GM12801 (cell line): ENCODE results near the gene GDF9.

Experiments
- CTCF ChIP-seq: IDR thresholded peaks from one replicate; pipeline ENCODE4 v1.5.1; 2011; ENCODE audit warnings: control low read depth; ENCODE audit not compliant: insufficient read length; ENCODE audit errors: extremely low read depth

The GDF9 gene

GRCh38 chr5:132898094-132898493 lies 31.8 kb upstream of the GDF9 start:
- no peak for TF ChIP-seq CTCF

GRCh38 chr5:132896685-132897084 lies 30.4 kb upstream of the GDF9 start:
- TF ChIP-seq CTCF: no peak

- no peak for TF ChIP-seq CTCF
Measured at GRCh38 chr5:132895719-132896305, 29.5 kb upstream of the GDF9 start.

- TF ChIP-seq CTCF: no peak
Measured at GRCh38 chr5:132890817-132891216, 24.5 kb upstream of the GDF9 start.

- no peak for TF ChIP-seq CTCF
Measured at GRCh38 chr5:132889501-132889900, 23.2 kb upstream of the GDF9 start.

GRCh38 chr5:132887283-132887682 lies 21.0 kb upstream of the GDF9 start:
- TF ChIP-seq CTCF: no peak

GRCh38 chr5:132886064-132886823 lies 20.0 kb upstream of the GDF9 start:
- TF ChIP-seq CTCF: no peak
